GM10847 (cell line): Measurements from ENCODE around the gene FRMPD2.

Experiments used
- POLR2A ChIP-seq: IDR thresholded peaks from 2 replicates; pipeline ENCODE4 v1.6.1; 2011; ENCODE audit not compliant: insufficient read length; ENCODE audit errors: extremely low read depth

The FRMPD2 gene

GRCh38 chr10:48273741-48274140, 755 bp downstream of the FRMPD2 start:
- no peak for TF ChIP-seq POLR2A

GRCh38 chr10:48272682-48273081, 1.8 kb downstream of the FRMPD2 start:
- TF ChIP-seq POLR2A = no peak

- no peak for TF ChIP-seq POLR2A
Measured at GRCh38 chr10:48271047-48271730, 3.3 kb downstream of the FRMPD2 start.

- no peak for TF ChIP-seq POLR2A
Measured at GRCh38 chr10:48266528-48266927, 8.0 kb downstream of the FRMPD2 start.

GRCh38 chr10:48258105-48258504, 16.4 kb downstream of the FRMPD2 start:
- no peak for TF ChIP-seq POLR2A

- no peak for TF ChIP-seq POLR2A
Measured at GRCh38 chr10:48257407-48257961, 17.0 kb downstream of the FRMPD2 start.

GRCh38 chr10:48255722-48256121, 18.8 kb downstream of the FRMPD2 start:
- no peak for TF ChIP-seq POLR2A

GRCh38 chr10:48254750-48255512, 19.6 kb downstream of the FRMPD2 start:
- no peak for TF ChIP-seq POLR2A

- TF ChIP-seq POLR2A = no peak
Measured at GRCh38 chr10:48253970-48254657, 20.4 kb downstream of the FRMPD2 start.

- TF ChIP-seq POLR2A = no peak
Measured at GRCh38 chr10:48252354-48252650, 22.2 kb downstream of the FRMPD2 start.

GRCh38 chr10:48251525-48252353, 22.8 kb downstream of the FRMPD2 start:
- no peak for TF ChIP-seq POLR2A

- TF ChIP-seq POLR2A = no peak
Measured at GRCh38 chr10:48251152-48251524, 23.4 kb downstream of the FRMPD2 start.

- no peak for TF ChIP-seq POLR2A
Measured at GRCh38 chr10:48249763-48250351, 24.6 kb downstream of the FRMPD2 start.

GRCh38 chr10:48249004-48249762, 25.3 kb downstream of the FRMPD2 start:
- no peak for TF ChIP-seq POLR2A

GRCh38 chr10:48248462-48248861, 26.0 kb downstream of the FRMPD2 start:
- no peak for TF ChIP-seq POLR2A

- no peak for TF ChIP-seq POLR2A
Measured at GRCh38 chr10:48247680-48248079, 26.8 kb downstream of the FRMPD2 start.
